OCI-LY3 (cell line): Measurements from ENCODE around the gene NDUFV2.

Source experiments
- CTCF ChIP-seq: fragments of 200-600, 300-600 bp; sonication (generic); IDR thresholded peaks from 2 replicates; pipeline ENCODE4 v1.5.1; 2014; ENCODE audit warnings: antibody characterized with exemption, low read length, low read depth
- EZH2phosphoT487 ChIP-seq: fragments of 200-600 bp; shearing (Covaris generic); IDR thresholded peaks from 2 replicates; pipeline ENCODE4 v1.6.1; 2018; ENCODE audit warnings: antibody characterized with exemption, mixed run types, low read depth

- TF ChIP-seq CTCF, result no peak
- no peak for TF ChIP-seq EZH2phosphoT487
Observed at GRCh38 chr18:9157806-9158205, 55.3 kb downstream of the NDUFV2 start.
